GM19099 (cell line): ENCODE data around the gene RBMS3.

Source experiments
- POLR2A ChIP-seq: IDR thresholded peaks from 3 replicates; pipeline ENCODE4 v1.6.1; 2011; ENCODE audit warnings: low read depth; ENCODE audit not compliant: insufficient read length; ENCODE audit errors: extremely low read depth

Gene RBMS3

DNA sequence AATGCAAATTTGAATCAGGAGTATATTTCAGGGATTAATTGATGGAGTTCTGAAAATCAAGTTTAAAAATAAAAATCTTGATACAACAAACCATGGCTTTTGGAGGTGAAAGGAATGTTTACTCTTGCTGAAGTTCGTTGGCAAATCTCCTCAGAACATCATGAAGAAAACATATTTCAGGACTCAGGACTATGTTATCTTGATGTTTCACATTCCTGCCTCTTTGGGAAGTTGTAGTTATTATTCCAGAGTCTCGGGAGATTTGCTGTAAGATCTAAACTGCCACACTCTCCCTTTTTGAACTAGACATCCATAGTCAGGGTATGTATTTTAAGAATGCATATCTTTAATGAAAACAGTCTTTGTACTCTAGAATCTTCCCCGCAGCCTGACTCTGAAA, 271.2 kb downstream of the RBMS3 start:
- no peak for TF ChIP-seq POLR2A

DNA sequence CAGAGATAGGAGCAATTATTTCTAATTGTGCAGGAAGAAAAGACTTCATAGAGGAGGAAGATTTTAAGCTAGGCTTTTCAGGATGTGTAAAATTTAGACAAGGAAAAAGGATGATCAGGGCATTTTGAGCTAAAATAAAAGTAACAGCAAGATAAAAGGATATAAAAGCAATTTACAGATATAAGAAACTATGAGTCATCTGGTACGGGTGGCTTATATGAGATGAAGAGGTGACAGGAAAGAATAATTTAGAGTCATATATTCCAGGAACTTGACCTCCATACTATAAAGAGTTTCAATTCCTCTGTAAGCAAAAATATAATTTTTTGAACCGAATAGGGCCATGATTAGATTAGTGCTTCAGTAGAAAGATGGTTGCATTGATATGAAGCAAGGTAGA, 273.7 kb downstream of the RBMS3 start:
- no peak for TF ChIP-seq POLR2A

DNA sequence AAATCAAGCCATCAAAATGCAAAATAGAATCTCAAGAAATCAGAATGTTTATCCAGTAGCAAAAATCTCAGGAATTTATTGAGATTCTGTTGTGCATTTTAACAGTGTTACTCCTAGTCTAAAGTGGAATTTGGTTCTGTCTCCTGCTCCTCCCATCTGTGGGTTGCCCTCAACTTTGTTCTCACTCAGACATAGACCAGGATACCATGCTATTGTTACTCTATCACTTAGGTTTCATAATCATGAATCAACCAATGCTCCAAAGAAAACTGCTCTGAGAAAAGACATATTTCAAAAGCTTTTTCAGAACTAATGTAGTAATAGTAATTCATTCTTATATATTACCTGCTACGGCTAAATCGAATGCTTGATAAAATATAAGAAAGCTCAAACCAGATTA, 274.7 kb downstream of the RBMS3 start:
- no peak for TF ChIP-seq POLR2A

DNA sequence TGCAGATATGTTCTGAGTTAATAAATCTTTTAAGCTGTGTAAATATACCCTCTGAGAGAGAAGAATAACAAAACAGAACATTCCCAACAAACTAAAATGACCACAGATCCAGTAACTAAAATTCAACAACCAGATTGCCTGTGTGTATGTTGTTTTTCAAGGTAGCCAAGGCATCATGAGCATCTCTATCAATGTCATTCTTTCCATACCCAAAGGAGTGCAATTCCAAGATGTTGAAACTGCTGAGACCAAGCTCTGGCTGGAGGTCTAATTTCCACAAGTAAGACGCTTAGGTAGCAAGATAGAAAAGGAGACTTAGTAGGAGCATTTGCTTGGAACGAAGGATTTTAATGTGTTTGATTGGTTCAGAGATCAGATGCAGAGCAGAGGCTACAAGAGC, 276.3 kb downstream of the RBMS3 start:
- no peak for TF ChIP-seq POLR2A

DNA sequence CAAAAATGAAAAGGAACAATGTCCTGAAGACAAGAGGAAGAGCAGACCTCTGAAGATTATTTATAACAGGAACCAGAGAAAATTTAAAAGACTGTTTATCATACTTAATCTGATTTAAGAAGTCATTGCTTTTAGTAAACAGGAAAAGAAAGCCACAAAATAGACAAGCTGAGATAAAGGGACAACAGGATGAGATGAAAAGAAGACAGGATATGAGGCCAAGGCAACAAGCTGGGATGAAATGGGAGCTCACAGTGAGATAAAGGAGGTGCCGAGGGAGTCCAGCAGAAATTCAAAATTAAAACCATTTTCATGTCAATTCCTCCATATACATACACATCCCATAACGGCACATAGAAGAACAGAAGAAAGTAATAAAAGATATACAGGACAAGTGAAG, 277.0 kb downstream of the RBMS3 start:
- no peak for TF ChIP-seq POLR2A

DNA sequence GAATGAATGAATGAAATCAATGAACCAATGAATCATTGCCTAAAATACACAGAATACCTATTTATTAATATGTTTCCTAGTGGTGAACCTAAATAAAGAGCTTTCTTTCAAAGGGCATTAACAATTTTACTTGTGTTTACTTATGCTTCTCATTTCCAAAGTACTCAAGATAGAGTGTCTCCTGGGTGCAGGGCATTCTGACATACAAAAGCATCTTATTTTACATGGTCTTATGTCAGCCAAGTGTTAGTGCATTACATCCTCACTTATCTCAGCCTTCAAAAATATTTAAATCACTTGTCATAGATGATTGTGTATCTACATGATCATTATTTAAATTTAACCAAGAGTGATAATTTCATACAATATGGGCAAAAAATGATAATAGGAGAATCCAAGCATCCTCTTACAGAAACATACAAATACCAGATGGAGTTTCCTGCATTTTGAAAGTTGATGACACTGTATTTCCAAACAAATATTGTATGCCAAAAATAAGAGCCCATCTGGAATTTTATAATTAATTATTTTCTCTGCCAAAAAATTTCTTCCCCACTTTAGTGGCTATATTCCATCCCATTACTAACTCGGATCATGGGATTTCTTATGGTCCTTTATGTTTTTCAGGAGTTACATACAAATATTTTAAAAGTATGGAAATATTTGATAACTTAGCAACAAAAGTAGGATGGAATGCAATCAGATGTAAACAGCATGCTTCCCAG, 279.0 kb downstream of the RBMS3 start:
- no peak for TF ChIP-seq POLR2A

DNA sequence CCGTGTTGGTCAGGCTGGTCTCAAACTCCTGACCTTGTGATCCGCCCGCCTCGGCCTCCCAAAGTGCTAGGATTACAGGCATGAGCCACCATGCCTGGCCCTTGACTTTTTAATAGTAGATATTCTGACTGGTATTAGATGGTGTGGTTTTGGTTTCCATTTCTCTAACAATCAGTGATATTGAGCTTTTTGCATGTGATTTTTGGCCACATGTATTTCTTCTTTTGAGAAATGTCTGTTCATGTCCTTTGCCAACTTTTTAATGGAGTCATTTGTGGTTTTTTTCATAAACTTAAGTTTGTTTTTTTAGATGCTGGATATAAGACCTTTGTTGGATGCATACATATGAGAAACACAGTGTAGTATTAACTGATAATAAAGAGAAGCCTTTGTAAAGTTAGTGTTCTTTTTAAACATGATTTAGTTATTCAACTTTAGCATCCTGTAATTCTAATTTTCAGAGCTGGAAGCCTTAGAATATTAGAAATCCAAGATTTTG, 280.8 kb downstream of the RBMS3 start:
- no peak for TF ChIP-seq POLR2A

DNA sequence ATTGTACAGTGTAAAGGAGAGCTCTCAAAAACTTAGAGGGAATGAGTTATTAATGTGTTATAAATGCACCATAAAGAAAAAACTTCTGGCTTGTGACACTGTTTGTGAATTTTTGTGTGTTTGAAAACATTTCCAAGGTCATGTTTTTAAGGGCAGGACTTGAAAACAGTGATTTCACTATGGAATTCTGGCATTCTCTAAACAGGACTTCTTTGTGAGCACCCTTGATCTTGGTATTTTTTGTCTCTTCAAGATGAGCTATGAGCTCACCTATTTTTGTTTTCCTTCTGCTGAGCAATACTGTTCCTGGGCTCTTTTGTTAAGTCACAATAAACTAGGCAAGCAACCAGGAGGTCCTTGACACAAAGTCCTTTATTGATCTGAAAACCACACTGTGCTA, 284.4 kb downstream of the RBMS3 start:
- TF ChIP-seq POLR2A: no peak

DNA sequence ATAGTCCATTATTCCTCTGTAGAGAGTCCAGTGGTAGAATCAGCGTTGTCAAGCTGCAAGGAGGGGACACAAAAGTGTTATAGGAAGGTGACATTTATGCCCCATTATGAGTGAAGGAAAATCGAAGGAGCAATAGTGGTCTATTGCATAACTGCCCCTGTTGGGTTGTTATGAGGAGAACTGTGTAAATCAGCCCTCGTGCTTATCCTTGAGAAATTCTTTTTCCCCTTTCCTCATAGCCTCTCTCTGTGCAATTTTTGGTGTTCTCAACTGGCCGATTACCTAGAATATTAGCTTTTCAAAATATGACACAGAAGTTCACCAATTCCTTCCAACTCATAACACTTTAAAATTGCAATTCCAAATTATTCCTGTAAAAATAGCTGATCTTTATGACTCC, 286.6 kb downstream of the RBMS3 start:
- TF ChIP-seq POLR2A: no peak

DNA sequence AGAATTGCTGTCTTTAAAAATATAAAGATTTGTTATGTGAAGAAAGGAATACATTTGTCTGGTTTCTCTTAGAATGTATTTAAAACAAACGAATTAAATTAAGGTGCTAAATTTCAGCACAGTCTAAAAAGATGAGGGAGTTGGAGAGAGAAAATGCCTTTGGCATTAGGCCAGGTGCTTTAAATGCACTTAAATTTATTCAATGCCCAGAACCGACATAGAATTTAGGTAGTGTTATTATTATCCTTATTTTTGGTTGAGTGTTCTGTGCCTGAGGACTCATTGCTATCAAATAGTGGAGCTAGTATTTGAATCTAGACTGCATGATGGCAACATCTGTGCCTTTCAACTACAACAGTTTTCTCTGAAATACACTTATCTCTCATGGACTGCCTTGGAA, 287.5 kb downstream of the RBMS3 start:
- TF ChIP-seq POLR2A: no peak

DNA sequence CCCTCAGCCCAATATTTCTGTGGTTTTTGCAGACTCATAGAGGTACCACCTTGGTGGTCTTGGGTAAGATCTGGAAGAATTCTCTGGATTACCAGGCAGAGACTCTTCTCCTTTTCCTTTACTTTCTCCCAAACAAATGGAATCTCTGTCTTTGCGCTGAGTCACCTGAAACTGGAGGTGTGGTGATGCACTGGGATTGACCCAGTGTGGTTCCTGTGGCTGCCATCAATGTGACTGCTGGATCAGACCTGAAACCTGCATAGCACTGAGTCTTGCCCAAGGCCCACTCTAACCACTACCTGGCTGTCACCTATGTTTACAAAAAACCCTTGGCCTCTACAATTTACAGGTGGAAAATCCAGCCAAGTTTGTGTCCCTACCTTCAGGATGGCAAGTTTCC, 295.3 kb downstream of the RBMS3 start:
- no peak for TF ChIP-seq POLR2A

DNA sequence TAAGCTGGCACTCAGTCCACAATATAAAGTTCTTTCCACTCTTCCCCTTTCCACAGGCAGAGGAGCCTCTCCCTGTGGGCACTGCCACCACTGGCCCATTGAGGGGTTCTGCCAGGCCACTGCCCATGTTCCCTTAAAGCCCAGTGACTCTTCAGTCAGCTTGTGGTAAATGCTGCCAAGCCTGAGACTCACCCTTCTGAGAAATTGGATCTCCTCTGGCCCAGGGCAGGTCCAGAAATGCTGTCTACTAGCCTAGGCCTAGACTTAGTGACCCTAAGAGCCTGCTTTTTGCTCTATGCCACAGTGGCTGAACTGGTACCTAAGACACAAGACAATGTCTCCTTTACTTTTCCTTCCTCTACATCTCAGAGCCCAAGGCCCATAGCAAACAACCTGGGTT, 295.8 kb downstream of the RBMS3 start:
- no peak for TF ChIP-seq POLR2A

DNA sequence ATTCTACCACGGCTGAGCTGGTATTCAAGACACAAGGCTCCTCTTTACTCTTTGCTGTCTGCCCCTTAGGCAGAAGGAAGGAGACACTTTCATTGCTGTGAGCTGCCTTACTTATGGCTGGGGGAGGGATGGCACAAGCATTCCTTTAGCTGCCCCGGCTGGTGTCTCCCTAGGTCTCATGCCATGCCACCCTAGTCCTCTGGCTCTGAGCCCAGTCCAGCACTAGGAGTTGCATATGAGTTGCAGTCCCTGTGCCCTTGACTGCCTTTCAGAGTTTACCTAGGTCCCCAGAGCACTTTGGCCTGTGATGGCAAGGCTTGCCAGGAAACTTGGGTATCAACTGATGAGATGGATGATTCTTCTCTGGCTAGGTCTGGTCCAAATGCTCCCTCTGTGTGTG, 296.4 kb downstream of the RBMS3 start:
- TF ChIP-seq POLR2A: no peak

DNA sequence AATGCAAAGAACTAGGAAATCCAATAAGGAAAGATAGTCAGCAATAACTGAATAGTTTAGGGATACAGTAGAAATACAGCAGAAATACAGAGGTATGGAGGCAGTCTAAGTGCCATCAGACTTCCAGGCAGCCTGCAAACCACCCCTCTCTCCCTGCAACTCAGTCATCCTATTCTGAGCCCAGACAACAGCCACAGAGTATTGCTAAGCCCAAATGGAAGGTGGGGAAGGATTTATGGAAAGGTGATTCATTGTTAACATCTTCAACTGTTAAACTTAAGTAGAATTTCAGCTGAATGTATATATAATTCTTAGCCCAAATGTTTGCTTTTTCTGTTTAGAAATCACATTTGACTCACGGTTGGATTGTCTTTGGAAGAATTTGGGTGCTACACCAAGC, 300.4 kb downstream of the RBMS3 start:
- TF ChIP-seq POLR2A: no peak

DNA sequence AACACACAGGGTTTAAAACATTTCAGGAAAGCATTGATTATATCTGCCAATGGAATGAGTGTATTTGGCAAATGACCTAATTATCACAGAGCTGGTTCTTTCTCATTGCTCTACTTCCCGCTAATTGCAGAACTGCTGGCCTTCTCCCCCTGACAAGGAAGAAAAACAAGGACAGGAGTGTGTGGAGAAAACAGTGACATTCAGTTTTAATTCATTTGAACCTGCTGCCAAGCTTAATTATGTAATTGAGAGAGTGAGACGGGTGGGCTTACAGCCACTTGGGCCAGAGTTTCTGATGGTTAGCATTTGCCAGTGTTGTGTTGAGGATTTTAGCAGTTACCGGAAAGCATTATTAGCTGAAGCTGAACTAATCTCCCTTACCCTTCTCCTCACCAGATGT, 301.4 kb downstream of the RBMS3 start:
- TF ChIP-seq POLR2A: no peak

DNA sequence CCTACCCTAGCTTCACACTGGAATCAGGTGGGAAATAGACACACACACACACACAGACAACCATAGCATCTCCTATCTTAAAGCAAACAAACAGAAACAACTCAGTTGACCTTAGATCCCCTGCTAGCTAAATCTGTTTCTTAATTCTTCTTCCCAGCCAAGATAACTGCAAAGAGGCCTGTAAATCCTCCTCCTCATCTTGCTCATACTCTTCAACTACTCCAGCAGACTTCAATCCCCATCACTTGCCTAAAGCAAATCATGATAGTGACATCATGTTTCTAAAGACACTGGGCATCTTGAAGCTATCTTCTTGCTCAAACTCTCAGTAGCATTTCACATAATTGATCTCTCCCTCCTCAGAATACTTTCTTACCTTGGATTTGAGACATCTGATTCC, 303.0 kb downstream of the RBMS3 start:
- no peak for TF ChIP-seq POLR2A

DNA sequence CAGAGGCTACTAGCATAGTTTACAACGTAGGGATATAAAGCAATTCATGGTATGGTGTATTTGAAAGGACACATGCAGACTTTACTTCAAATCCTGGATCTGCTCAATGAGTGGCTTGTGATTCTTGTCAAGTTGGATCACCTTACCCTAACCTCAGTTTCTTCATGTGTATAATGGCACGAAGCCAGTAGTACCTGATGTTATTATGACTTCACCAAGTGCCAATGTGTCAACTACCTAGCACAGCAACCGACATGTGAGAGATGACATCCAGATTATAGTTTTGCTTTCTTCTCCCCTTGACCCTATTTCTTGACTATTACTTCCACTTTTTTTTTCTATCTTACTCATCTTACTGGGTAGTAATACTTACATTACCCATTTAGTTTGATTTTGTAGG, 304.5 kb downstream of the RBMS3 start:
- TF ChIP-seq POLR2A: no peak

DNA sequence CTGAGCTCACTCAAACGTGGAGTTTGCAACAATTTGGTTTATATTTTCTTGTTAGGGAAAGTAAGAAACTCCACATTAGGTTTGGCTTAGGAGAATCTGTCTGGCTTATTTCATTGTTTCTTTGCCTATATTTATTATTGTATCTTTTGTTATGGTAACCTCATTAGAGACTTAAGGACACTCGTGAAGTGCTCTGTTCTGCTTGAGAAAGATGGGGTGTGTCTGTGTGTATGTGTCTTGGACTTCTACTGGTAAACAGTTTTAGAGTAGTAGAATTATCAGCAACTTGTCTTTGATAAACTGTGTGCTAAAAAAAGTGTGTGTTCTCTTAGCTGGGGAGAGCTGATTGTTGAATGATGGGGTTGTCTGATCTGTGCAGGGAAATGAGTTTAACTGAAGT, 306.5 kb downstream of the RBMS3 start:
- TF ChIP-seq POLR2A: no peak

DNA sequence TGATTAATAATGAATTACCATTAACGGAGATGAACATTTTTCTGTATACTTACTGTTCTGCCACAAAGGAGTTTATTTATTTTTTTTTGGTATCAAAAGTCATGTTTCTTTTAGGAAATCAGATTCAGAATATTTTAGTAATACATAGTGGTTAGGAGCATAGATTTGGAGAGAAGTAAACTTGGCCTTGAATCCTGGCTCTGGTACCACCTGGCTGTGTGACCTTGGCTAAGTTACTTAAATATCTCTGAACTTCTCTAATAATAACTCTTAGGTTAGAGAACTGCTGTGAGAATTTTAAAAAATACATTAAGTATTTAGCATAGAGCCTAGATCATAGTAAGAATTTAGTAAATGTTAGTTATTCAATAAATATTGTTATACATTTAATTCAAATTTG, 309.1 kb downstream of the RBMS3 start:
- TF ChIP-seq POLR2A: no peak
